Erythroblast (primary cell): ENCODE results near the gene LATS2.

ENCODE experiments used
- GATA1 ChIP-seq: IDR thresholded peaks from 2 replicates; pipeline ENCODE4 v1.6.1; 2011; ENCODE audit warnings: low read depth, mild to moderate bottlenecking, control low read depth, low read length, moderate library complexity
- POLR2A ChIP-seq: IDR thresholded peaks from 2 replicates; pipeline ENCODE4 v1.6.1; 2011; ENCODE audit warnings: mild to moderate bottlenecking, low read length

DNA sequence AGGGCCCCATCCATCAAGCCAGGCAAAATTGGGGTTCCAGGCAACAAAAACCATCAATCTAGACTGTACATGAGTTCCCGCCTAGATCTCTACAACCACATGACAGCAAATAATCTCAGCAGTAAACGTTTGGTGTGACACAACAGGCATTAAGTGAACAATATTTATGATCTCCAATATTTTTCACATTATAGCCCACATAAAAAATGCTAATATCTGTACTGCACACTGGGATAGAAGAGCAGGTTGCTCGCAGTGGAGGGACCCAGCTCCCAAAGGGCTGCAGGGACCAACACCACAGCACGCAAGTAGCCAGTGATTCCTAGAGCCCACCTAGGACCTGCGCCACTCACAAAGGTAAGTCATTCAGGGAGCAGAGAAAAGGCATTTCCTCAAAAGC is 25.9 kb downstream of the LATS2 start:
- no peak for TF ChIP-seq POLR2A
- TF ChIP-seq GATA1 = no peak
